HL-60 (cell line): ENCODE results near the gene DTNBP1.

ENCODE experiments used
- DNase-seq, 2 experiments: peaks; one replicate each; pipeline ENCODE4 v3.0.0-alpha.2; 2010 to 2020; ENCODE audit warnings: low read depth in 1 of 2, low spot score in 1 of 2
- H3K27ac ChIP-seq: fragments of 250-450 bp; sonication (Bioruptor Pico); replicated peaks from 2 replicates; pipeline ENCODE4 v1.5.1; 2020; ENCODE audit warnings: mild to moderate bottlenecking, moderate library complexity
- H3K27me3 ChIP-seq: fragments of 250-450 bp; sonication (Bioruptor Pico); 2 replicates; pipeline ENCODE4 v1.5.1; 2021; ENCODE audit warnings: mild to moderate bottlenecking, moderate library complexity; ENCODE audit not compliant: insufficient read depth, poor library complexity, severe bottlenecking
- H3K4me3 ChIP-seq: replicated peaks from 2 replicates; pipeline ENCODE4 v1.5.1; 2011; ENCODE audit warnings: mild to moderate bottlenecking, control low read depth, low read length; ENCODE audit not compliant: insufficient read depth
- GABPA ChIP-seq: IDR thresholded peaks from 2 replicates; pipeline ENCODE4 v1.6.1; 2012; ENCODE audit warnings: low read depth
- POLR2AphosphoS5 ChIP-seq: IDR thresholded peaks from 2 replicates; pipeline ENCODE4 v1.6.1; 2012; ENCODE audit warnings: low read depth
- SPI1 ChIP-seq: IDR thresholded peaks from 2 replicates; pipeline ENCODE4 v1.6.1; 2012; ENCODE audit warnings: low read depth, mild to moderate bottlenecking, borderline replicate concordance
- TF ChIP-seq, protein P1 (sequence below): IDR thresholded peaks from 2 replicates; pipeline ENCODE4 v1.6.1; 2012; ENCODE audit warnings: low read depth; ENCODE audit not compliant: insufficient replicate concordance
- TF ChIP-seq, protein P2 (sequence below): IDR thresholded peaks from one replicate; pipeline ENCODE4 v1.5.1; 2011; ENCODE audit warnings: low read length, control low read depth, inconsistent platforms; ENCODE audit not compliant: insufficient read depth

Gene DTNBP1

DNA sequence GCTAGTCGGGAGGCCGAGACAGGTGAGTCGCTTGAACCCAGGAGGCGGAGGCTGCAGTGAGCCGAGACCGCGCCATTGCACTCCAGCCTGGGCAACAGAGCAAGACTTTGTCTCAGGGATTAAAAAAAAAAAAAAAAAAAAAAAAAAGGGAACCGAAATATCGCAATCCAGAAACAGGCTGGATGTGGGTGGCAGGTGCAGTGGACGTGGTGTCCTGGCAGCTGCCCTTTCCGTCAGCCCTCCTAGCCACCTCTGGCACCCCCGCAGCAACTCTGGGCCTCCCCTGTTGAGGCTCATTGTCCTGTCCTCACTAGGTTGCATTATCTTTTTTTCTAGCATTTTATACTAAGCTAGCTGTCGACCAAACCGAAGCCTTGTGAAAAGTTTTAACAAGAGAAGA, 113.5 kb downstream of the DTNBP1 start:
- Histone ChIP-seq H3K4me3 (no peak overlapping the region), H3K27me3 (no peaks in the 10 kb centered on the region), H3K27ac (no peak overlapping the region)
- DNase-seq: no peak
- TF ChIP-seq SPI1 (no peak), GABPA (no peak), POLR2AphosphoS5 (no peak)
- TF ChIP-seq, protein P1, sequence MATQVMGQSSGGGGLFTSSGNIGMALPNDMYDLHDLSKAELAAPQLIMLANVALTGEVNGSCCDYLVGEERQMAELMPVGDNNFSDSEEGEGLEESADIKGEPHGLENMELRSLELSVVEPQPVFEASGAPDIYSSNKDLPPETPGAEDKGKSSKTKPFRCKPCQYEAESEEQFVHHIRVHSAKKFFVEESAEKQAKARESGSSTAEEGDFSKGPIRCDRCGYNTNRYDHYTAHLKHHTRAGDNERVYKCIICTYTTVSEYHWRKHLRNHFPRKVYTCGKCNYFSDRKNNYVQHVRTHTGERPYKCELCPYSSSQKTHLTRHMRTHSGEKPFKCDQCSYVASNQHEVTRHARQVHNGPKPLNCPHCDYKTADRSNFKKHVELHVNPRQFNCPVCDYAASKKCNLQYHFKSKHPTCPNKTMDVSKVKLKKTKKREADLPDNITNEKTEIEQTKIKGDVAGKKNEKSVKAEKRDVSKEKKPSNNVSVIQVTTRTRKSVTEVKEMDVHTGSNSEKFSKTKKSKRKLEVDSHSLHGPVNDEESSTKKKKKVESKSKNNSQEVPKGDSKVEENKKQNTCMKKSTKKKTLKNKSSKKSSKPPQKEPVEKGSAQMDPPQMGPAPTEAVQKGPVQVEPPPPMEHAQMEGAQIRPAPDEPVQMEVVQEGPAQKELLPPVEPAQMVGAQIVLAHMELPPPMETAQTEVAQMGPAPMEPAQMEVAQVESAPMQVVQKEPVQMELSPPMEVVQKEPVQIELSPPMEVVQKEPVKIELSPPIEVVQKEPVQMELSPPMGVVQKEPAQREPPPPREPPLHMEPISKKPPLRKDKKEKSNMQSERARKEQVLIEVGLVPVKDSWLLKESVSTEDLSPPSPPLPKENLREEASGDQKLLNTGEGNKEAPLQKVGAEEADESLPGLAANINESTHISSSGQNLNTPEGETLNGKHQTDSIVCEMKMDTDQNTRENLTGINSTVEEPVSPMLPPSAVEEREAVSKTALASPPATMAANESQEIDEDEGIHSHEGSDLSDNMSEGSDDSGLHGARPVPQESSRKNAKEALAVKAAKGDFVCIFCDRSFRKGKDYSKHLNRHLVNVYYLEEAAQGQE: no peak
- TF ChIP-seq, protein P2, sequence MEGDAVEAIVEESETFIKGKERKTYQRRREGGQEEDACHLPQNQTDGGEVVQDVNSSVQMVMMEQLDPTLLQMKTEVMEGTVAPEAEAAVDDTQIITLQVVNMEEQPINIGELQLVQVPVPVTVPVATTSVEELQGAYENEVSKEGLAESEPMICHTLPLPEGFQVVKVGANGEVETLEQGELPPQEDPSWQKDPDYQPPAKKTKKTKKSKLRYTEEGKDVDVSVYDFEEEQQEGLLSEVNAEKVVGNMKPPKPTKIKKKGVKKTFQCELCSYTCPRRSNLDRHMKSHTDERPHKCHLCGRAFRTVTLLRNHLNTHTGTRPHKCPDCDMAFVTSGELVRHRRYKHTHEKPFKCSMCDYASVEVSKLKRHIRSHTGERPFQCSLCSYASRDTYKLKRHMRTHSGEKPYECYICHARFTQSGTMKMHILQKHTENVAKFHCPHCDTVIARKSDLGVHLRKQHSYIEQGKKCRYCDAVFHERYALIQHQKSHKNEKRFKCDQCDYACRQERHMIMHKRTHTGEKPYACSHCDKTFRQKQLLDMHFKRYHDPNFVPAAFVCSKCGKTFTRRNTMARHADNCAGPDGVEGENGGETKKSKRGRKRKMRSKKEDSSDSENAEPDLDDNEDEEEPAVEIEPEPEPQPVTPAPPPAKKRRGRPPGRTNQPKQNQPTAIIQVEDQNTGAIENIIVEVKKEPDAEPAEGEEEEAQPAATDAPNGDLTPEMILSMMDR: no peak

DNA sequence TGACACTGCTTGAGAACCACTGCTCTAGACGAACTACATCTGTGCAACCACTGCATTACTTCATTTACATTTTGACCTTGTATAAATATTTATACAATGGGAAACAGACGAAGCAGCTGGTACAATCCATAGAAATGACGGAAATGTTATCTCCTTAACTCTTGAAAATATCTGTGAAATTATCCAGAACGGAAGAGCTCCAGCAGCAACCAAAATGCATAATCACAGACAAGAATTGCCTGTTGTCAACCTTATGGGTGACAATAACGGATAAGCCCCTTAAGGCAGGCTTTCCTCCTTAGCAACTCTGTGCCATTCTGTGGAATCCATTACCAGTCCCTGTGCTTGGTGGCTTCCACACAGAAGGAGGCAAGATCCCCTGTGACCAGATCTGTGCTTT, 115.4 kb downstream of the DTNBP1 start:
- no peak for DNase-seq
- no peak overlapping the region for H3K27ac ChIP-seq
- no peaks in the 10 kb centered on the region for H3K27me3 ChIP-seq
- no peak overlapping the region for H3K4me3 ChIP-seq
- TF ChIP-seq POLR2AphosphoS5 (no peak), GABPA (no peak), SPI1 (no peak)
- TF ChIP-seq, protein P2: no peak
- TF ChIP-seq, protein P1: no peak

DNA sequence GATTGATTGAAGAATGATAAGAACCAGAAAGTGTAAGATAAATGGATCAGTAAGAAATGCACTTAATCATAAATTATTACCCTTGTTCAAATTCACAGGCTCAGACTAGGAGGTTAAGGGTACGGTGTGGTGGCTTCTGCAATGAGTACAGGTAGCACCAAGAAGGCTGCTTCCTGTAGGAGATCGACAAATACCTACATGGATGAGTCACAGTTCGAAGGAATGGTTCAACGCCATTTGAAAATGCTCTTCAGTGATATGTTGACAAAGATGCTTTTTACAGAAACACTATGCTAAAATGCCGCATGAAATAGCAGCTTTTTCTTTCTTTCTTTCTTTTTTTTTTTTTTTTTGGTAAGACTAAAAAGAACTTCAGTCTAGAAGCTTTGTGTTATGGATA, 116.2 kb downstream of the DTNBP1 start:
- TF ChIP-seq POLR2AphosphoS5 (no peak), GABPA (no peak), SPI1 (no peak)
- TF ChIP-seq, protein P2: no peak
- TF ChIP-seq, protein P1: no peak
- no peak overlapping the region for H3K27ac ChIP-seq

More for the DNA sequence above, 116.2 kb downstream of the DTNBP1 start:
- no peak overlapping the region for H3K4me3 ChIP-seq
- H3K27me3 ChIP-seq: no peaks in the 10 kb centered on the region
- no peak for DNase-seq
